HG02973 (cell line): Measurements from ENCODE around the gene WSB2.
A peak's percentile ranks its signal among the peaks of the same experiment; 100 is the strongest.

Experiments used
- ATAC-seq: cut with Tn5 transposase; IDR thresholded peaks from one replicate; pipeline ENCODE4 v1.9.1; 2021; ENCODE audit warnings: moderate library complexity; ENCODE audit not compliant: unreplicated experiment

Gene WSB2

GRCh38 chr12:118063576-118064391 lies 2.8 kb upstream of the WSB2 start:
- ATAC-seq: no peak

- ATAC-seq: no peak
Measured at GRCh38 chr12:118061873-118062843, 1.2 kb upstream of the WSB2 start.

- ATAC-seq: peak; percentile 19
Measured at GRCh38 chr12:118060301-118061010, 523 bp downstream of the WSB2 start.

- ATAC-seq: no peak
Measured at GRCh38 chr12:118059341-118060191, 1.4 kb downstream of the WSB2 start.

GRCh38 chr12:118058881-118059280 lies 2.1 kb downstream of the WSB2 start:
- no peak for ATAC-seq

- no peak for ATAC-seq
Measured at GRCh38 chr12:118058227-118058626, 2.8 kb downstream of the WSB2 start.

- no peak for ATAC-seq
Measured at GRCh38 chr12:118055865-118056773, 4.9 kb downstream of the WSB2 start.

- peak; percentile 72 for ATAC-seq
Measured at GRCh38 chr12:118055144-118055557, 5.8 kb downstream of the WSB2 start.

GRCh38 chr12:118053071-118053985 lies 7.7 kb downstream of the WSB2 start:
- no peak for ATAC-seq

- no peak for ATAC-seq
Measured at GRCh38 chr12:118052324-118053070, 8.5 kb downstream of the WSB2 start.

GRCh38 chr12:118050972-118051910 lies 9.7 kb downstream of the WSB2 start:
- no peak for ATAC-seq

- ATAC-seq: no peak
Measured at GRCh38 chr12:118046430-118046829, 14.5 kb downstream of the WSB2 start.

- ATAC-seq: no peak
Measured at GRCh38 chr12:118044577-118044976, 16.4 kb downstream of the WSB2 start.

- no peak for ATAC-seq
Measured at GRCh38 chr12:118044075-118044474, 16.9 kb downstream of the WSB2 start.

GRCh38 chr12:118042091-118042490 lies 18.9 kb downstream of the WSB2 start:
- ATAC-seq: no peak

GRCh38 chr12:118038137-118038536 lies 22.8 kb downstream of the WSB2 start:
- no peak for ATAC-seq
